DMS114 treated with DMSO at 0.1 percent for 48 hours (cell line): ENCODE data around the gene HTT.

ENCODE experiments used
- DNase-seq: peaks from one replicate; lab custom pipeline; 2025; ENCODE audit not compliant: unreplicated experiment; lab: John Stamatoyannopoulos, UW

HTT gene

DNA sequence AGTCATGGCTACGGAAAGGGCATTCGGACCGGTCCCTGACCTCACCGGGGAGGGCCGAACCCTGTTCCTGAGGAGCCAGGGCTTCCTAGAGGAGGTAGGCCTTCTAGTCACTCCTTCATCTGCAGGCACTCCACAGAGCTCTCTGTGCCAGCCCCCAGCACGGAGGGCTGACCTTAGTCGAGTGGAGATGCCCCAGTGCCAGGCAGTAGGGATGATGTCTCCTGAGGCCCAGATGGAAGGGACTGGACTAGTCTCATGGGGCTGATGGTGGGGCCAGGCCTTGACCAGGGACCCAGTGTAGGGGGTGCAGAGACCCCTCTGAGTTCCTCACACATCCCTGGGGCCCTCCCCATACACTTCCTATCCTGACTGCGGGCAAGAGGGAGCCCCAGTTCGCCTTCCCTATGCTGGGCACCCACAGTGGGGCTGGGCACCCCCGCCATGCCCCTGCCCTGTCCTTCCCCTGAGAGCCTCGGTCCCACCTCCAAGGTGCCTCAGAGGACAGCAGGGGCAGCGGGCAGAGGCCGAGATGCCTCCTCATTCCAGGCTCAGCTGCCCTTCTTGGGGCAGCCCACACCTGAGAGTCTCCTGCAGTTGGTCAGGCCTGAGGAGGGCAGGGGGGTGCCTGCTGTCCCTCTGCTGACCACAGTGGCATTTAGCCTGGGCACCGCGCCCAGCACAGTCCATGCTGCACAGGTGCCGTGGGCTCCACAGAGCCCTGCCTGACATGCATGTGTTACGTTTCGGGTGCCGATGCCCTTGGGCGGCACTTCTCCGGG lies 173.1 kb downstream of the HTT start:
- no peak for DNase-seq

DNA sequence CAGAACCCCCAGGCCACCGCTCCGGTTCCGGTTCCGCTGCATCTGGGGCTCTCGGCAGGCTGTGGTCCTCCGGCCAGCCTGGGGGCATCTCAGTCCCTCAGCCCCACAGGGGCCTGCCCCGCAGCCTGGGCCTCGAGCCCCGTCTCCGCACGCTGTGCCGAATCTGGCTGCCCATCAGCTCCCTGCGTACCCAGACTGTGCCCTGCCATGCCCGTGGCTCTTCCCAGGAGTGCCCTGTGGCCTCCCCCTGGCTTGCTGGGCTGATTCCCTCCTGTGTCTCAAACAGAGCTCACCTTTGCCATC lies 173.6 kb downstream of the HTT start:
- no peak for DNase-seq

DNA sequence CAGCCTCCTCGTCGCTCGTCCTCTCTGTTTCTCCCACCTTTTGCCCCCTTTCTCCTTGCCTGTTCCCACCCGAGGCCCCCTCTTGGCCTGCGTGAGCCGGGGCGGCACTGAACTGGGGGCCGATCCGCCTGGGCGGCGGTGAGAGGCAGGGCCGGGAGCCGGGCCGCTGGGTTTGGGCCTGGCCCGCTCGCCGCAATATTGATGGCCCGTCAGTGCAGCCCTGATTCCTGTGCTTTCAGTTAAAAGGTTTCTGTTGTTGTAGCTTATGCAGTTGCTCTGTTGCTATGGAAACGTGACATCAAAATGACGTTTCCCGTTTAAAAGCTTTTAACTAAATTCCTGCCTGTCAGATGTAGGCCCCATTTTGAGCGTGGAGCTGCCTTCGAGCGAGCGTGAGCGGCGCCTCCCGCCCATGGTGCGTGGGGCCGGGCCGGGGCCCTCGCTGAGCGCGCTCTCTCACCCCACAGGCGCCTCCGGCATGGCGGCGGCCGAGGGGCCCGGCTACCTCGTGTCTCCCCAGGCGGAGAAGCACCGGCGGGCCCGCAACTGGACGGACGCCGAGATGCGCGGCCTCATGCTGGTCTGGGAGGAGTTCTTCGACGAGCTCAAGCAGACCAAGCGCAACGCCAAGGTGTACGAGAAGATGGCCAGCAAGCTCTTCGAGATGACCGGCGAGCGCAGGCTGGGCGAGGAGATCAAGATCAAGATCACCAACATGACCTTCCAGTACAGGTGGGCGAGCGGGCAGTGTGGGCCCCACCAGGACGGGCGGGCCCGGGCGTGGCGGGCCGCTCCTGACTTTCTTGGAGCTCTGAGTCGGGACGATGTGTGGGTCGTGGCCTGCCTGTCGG lies 174.6 kb downstream of the HTT start, which contains the start of gene MSANTD1:
Gene MSANTD1 (plus strand): TSS at position 349 of the 851 bp plus-strand sequence. CDS start 64 bp downstream, at position 413.
- DNase-seq: no peak

DNA sequence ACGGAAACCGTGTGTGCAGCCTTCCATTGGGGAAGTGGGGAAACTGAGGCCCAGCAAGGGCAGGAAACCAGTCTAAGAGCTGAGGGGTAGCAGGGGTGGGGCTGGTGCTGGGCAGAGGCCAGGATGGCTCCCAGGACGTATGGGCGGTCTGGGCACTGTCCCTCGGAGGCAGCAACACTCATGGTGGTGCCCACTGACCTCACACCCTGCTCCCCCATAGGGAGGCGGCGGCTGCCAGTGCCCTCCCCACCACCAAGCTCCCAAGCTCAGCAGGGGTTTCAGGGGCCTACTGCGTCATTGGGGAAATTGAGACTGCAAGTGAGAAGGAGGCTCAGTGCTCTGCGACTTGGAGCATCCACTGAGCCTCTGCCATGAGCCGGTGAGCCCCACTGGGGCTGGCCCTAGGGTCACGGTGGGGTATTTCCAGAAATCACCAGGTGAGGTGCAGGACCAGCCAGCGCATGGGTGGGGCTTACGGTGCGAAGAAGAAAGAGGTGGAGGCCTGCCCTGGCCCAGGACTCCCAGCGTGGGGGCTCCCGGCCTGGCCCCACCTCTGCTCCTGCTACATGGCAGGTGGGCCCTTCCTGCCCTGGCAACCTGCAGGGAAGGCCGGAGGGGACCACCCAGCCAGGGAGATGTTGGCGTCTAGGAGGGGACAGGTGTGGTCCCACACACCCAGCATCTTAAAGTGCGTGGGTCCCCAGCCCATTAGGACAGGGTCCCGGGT lies 175.4 kb downstream of the HTT start:
- DNase-seq: no peak

DNA sequence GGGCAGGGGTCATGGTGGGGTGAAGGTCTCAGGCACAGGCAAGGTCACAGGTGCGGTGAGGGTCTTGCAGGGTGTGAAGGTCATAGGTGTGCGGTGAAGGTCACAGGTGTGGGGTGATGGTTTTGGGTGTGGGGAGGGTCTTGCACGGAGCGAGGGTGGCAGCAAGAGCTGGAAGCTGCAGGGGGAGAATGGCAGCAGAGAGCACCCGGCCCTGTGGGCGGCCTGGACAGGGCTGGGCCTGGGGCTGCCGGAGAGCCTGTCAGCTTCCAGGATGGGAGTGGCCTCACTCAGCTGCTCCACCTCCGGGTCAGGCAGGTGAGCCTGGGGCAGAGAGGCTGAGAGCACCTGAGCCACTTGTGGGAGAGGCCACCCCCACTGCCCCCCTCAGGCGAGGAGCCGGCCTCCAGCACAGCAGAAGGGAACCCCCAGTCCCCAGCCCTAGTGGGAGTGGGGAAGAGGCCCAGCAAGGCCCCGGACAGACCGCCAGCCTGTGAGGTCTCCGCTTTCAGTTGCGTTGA lies 176.0 kb downstream of the HTT start:
- DNase-seq: no peak

DNA sequence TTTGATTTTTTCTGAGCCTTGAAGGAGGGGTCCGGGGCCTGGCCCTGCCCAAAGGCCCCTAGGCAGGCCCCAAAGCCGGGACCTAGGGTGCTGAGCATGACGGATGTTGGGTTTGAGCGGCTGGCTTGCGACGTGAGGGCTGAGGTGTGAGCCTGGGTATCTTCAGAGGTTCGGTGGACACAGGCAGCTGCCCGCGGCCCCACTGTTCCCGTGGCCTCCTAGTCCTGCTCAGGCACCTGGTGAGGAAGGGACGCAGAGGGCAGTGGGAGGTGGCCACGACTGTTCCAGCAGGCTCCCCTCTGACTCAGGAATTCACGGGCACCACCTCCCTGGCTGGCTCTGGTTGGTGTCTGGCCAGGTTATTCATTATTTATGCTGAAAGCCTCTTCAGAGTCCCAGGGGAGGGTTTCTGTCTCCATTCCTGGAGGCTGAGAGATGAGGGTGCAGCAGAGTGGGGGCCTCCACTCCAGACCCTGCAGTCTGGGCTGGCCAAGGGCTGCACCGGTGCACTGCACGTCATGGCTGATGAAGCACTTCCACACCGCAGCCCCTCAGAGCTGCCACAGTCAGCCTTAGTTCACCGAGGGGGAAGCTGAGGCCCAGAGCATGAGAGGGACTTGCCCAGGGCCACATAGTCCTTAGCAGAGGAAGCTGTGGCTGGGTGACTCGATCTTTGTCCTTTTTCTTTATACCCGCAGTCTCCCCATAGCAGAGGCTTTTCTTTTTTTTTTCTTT lies 176.6 kb downstream of the HTT start:
- no peak for DNase-seq

DNA sequence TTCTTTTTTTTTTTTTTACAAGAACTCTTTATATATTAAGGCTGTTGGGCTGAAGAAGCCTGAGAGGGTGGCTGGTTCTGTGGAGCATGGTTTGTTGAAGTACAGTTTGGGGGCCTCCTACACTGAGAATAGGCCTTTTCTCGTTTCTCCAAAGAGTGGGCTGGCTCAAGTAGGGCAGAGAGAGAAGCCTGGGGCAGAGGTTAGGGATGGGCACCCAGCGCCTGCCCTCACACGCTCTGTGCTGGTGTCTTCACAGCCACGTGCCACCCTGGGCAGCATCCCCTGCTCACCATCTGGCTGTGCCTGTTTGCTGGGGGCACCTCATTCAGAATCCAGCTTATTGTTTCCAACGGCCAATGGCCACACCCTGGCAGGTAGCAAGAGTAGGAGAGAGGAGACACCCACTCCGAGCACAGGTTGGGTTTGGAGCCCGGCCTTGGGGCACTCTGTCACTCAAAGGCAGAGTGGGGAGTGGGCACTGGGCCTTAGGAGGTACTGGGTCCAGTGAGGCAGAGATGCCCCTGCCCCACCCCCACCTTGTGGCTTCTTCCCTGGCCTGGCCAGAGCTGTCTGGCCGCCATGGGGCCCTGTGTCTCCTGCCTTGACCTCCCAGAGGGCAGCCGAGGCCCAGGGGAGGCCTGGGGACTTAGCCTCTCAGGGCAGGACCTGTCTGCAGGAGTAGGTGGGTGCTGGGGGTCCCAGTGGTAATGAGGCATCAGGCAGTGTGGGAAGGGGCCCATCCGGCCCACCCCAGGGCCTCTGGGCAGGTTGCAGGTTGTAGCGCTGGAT lies 177.4 kb downstream of the HTT start:
- DNase-seq: no peak

DNA sequence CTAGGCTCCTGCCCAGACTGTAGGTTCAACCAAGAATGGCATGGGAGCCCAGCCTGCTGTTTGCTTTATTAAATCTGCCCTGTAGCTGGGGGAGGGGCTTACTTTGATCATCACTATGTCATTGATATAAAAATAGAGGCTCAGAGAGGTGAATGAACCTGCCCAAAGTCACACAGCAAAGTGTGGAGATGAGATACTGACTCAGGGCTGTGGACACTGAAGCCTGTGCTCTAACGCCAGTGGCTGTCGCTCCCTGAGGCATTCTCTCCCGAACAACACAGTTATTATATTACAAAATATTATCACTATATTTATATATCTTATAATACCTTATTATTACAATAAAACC lies 178.0 kb downstream of the HTT start:
- no peak for DNase-seq

DNA sequence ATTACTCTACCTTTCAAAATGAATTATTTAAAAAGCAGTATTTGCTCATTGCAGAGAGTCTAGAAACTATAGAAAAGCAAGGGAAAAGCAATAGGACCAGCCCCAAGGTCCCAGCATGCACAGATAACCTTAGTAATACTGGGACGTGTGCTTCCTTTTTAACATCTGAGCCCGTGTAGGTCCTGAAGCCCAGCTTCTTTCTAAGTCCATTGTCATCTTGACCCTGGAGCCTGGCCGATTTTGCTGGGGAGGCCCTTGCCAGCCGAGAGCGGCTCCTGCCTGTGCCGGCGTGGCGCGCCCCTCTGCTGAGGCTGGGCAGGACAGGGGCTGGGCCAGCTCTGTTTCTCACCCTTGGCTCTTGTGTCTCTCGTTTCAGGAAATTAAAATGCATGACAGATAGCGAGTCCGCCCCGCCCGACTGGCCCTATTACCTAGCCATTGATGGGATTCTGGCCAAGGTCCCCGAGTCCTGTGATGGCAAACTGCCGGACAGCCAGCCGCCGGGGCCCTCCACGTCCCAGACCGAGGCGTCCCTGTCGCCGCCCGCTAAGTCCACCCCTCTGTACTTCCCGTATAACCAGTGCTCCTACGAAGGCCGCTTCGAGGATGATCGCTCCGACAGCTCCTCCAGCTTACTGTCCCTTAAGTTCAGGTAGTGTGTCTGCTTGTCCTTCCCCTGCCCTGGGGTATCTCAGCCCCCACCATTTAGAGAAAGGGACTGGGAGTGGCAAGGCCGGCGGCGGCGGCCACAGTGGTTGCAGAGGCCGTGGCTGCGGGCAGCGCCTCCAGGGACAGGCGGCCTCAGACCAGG lies 178.6 kb downstream of the HTT start:
- no peak for DNase-seq

DNA sequence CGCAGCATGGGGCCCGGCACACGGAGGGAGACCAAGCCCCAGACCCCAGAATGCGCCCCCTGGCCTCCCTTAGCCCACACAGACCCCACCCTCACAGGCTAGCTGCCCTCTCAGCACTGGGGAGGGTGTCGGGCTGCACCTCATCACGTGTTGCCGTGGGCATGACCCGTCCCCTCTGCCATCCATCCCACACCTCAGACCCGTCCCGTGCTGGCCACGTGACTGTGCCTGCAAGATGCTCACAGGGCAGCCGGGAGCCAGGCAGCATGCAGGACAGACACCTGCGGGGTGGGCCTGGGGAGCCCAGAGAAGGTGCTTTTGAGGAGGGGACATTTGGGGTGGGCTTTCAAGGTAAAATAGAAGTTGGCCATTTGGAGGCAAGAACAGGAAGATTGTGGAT lies 179.3 kb downstream of the HTT start:
- DNase-seq: no peak

DNA sequence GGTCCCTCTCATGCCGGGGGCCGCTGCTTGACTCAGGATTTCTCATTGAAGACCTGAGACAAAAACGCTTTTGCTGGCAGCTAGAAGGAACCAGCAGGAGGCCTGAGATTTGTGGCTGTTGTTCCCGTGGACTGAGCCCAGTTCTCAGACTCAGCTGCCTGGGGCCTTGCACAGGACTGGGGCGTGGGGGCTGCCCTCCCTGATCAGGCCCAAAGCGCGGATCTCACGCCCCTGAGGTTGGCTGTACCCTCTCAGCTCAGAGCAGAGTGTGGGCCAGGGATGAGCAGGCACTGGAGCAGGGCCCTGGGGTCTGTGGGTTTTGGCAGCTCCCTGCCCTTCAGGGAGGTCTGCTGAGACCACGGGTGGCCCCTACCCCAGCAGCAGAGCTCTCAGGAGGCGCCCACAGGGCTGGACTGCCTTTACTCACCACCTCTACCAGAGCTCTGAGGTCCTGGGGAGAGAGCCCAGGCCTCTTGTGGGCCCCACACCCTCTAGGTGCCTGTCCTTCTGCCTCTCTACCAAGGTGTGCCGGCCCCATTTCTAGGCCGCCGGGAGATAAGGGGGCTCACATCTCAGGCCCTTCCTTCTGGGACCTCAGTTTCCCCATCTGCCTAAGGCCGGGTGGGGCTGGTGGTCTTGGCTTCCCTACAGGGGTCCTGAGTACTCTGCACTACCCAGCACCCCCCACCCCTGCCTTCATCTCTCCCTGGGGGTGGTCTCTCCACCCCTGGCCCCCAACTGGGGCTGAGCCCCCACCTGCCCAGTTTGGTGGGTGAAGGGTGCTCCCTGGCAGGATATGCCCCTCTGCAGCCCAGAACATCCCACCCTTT lies 180.0 kb downstream of the HTT start:
- no peak for DNase-seq

DNA sequence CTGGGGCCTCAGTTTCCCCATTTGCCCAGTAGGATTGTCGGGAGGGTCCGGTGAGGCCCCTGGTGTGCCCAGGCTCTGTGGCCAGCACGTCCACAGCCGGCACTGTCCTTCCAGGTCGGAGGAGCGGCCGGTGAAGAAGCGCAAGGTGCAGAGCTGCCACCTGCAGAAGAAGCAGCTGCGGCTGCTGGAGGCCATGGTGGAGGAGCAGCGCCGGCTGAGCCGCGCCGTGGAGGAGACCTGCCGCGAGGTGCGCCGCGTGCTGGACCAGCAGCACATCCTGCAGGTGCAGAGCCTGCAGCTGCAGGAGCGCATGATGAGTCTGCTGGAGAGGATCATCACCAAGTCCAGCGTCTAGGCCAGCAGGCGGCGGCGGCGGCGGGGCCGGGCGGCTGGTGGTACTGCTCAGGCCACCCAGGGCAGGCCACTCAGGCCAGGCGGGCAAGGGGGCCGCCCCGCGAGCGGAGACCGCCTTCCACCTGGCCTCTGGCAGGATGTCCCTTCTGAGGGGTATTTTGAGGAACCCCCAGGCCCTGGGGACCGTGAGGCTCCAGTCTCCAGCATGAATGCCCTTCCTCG lies 181.2 kb downstream of the HTT start:
- DNase-seq: no peak

DNA sequence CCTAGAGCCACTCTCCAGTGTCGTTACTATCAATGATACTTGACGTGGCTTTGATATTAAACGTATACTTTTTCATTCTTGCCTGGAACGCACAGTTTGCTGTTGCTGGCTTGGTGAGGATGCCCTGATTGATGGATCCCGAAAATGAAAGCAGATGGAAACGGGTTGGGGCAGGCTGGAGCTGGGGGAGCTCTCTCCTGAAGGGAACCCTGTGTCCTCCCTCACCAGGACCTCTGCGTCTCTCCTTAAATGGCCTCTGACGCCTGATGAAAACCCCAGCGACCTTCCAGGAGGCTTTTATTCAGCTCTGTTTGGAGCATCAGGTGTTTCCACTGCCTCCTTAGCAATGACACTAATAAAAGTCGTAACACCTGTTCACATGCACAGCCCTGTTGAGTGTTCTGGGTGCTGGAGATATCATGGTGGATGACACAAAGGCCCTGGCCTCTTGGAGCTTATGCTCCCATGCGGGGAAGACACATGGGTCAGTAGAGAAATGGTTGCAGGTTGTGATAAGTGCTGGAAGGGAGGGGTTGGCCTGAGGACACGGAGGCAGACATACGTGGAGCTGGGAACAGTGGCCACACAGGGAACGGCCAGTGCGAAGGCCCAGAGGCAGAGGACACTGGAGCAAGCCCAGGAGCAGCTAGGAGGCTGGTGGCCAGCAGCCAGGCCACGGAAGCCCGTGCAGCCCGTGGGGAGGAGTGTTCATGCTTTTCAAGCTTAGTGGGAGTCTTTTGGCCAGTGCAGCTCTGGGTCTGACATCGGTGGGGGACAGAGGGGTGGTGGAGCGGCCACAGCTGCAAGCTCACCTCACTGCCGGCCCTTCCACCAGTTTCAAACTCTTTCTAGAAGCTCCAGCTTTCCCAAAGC lies 182.0 kb downstream of the HTT start:
- no peak for DNase-seq

DNA sequence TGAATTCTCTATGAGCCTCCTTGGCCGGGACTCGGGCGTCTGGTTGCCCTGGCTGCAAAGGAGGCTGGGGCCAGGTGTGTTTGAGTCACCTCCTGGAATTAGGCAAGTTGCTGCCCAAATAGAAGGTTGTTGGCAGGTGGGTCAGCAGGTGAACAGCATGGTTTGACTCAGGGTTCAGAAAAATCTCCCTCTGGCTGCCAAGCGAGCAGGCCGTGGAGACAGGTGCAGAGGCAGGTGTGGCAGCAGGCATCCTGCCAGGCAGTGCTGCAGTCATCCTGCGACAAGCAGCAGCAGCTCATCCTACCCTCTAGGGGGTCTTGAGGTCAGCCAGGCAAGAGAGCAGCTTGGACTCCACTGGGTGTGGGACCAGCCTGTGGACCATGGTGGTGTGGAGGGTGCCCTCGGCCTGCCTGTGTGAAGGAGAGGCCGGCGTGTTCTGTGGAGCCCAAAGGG lies 182.6 kb downstream of the HTT start:
- no peak for DNase-seq

DNA sequence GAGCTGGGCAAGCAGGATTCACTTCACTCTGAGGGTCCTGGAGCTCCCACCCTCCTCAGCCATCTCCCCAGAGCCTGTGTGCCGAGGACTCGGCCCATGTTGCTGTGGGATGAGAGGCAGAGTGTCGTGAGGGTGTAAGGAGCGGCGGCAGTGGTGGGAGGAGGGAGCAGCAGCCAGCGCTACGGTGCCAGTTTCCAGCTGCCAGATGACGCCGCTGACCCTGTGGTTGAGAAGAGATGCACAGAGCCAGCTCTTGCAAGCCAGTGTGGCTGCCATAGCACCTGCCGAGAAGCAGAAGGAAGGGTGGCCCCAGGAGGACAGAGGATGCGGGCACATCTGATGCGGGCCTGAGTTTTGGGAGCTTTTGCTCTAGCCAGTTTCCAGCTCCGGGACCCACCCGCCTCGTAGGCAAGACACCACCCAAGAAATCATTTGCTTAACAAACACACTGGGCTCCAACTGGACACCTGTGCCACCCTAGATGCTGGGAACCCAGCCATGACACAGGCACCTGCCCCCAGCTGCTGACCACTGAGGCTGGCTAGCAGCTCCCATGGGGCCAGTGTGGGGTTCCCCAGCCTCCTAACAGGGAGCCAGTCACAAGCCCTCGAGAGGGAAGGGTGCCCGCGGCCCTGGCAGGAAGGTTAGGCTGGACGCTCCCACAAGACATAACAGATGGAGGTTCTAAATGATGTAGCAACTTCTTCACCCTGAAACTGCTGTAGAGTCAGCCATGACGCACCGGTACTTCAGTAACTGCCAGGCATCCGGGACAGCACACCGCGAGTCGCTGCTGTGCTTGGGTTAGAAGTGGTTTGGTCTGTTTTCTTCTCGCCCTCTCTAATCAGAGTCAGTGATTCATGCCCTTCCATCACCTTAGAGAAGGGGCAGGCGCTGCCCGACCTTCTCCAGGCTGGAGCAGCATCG lies 183.3 kb downstream of the HTT start:
- DNase-seq: no peak
